GM06990 (cell line): ENCODE results near the gene DSE.

Experiments
- DNase-seq: peaks from one replicate; pipeline ENCODE4 v3.0.0-alpha.2; 2011; ENCODE audit not compliant: insufficient read length; ENCODE audit errors: extremely low read depth
- H3K27me3 ChIP-seq: replicated peaks from 2 replicates; pipeline ENCODE4 v1.6.0; 2011; ENCODE audit warnings: low read length; ENCODE audit not compliant: control insufficient read depth, insufficient read depth
- H3K36me3 ChIP-seq: 2 replicates; pipeline ENCODE4 v1.5.1; 2011; ENCODE audit warnings: low read length; ENCODE audit not compliant: control insufficient read depth, insufficient read depth
- H3K4me3 ChIP-seq: replicated peaks from 2 replicates; pipeline ENCODE4 v1.5.1; 2011; ENCODE audit warnings: low read depth, mild to moderate bottlenecking, control low read depth, low read length
- TF ChIP-seq, protein P1 (sequence below): IDR thresholded peaks from 2 replicates; pipeline ENCODE4 v1.5.1; 2011; ENCODE audit warnings: low read length, control low read depth, mild to moderate bottlenecking, inconsistent platforms; ENCODE audit not compliant: insufficient read depth, poor library complexity, severe bottlenecking

Gene DSE

GRCh38 chr6:116444092-116444491 is 73.3 kb downstream of the DSE start:
- H3K4me3 ChIP-seq, result no peak overlapping the region
- TF ChIP-seq, protein P1, sequence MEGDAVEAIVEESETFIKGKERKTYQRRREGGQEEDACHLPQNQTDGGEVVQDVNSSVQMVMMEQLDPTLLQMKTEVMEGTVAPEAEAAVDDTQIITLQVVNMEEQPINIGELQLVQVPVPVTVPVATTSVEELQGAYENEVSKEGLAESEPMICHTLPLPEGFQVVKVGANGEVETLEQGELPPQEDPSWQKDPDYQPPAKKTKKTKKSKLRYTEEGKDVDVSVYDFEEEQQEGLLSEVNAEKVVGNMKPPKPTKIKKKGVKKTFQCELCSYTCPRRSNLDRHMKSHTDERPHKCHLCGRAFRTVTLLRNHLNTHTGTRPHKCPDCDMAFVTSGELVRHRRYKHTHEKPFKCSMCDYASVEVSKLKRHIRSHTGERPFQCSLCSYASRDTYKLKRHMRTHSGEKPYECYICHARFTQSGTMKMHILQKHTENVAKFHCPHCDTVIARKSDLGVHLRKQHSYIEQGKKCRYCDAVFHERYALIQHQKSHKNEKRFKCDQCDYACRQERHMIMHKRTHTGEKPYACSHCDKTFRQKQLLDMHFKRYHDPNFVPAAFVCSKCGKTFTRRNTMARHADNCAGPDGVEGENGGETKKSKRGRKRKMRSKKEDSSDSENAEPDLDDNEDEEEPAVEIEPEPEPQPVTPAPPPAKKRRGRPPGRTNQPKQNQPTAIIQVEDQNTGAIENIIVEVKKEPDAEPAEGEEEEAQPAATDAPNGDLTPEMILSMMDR, result peak; percentile 68
- no peak for DNase-seq
- no peaks in the 10 kb centered on the region for H3K27me3 ChIP-seq
- no peaks in the 10 kb centered on the region; the same call in 1 of the 2 replicates for H3K36me3 ChIP-seq

GRCh38 chr6:116444575-116444974 is 73.8 kb downstream of the DSE start:
- DNase-seq, result no peak
- no peaks in the 10 kb centered on the region for H3K27me3 ChIP-seq

DNA sequence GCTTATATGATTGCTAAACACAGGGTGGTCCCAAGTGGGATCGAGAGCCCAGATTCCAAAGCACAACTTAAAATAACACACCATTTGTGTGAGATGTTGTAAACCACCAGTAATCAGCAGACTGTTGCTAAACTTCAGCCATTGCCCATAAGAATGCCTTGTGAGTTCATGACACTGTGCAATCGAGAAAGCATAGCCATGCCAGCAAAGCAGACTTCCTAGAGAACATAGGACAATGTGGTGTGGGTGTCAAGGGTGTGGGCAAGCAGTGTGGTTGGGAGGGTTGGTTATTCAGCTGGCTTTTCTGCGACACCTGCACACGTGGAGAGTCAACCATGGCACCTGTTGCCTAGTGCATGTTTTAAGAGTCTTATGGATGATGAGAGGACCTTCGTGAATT is 74.4 kb downstream of the DSE start:
- TF ChIP-seq, protein P1, result no peak
- DNase-seq, result no peak

More at GRCh38 chr6:116444575-116444974, 73.8 kb downstream of the DSE start:
- TF ChIP-seq, protein P1, result no peak
- Histone ChIP-seq H3K36me3 (no peaks in the 10 kb centered on the region; the same call in 1 of the 2 replicates), H3K4me3 (no peak overlapping the region)

GRCh38 chr6:116446399-116446798 is 75.7 kb downstream of the DSE start:
- TF ChIP-seq, protein P1, result no peak
- DNase-seq, result no peak
- H3K27me3 ChIP-seq, result no peaks in the 10 kb centered on the region
- no peaks in the 10 kb centered on the region for H3K36me3 ChIP-seq
- H3K4me3 ChIP-seq, result no peak overlapping the region

More for the DNA sequence above, 74.4 kb downstream of the DSE start:
- no peaks in the 10 kb centered on the region for H3K27me3 ChIP-seq
- no peaks in the 10 kb centered on the region for H3K36me3 ChIP-seq
- no peak overlapping the region for H3K4me3 ChIP-seq

DNA sequence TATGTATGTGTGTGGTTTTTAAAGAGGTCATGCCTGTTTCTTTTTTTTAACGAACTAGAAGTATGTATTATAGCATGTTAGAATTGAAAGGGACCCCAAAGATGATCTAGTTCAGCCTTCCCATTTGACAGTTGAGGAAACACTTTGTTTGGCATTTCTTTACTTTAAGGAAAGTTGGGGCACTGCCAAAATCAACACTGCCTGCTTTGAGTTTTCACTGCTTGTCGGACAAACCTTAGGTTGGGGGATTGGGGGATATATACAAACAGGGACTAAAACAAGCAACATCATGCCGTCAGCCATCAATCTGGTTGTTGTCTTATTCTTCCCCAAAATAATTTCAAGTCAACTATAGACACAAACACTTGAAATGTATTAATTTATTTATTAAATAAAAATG is 76.3 kb downstream of the DSE start:
- DNase-seq, result no peak
- H3K4me3 ChIP-seq, result no peak overlapping the region
- TF ChIP-seq, protein P1, result no peak
- H3K36me3 ChIP-seq, result no peaks in the 10 kb centered on the region
- no peaks in the 10 kb centered on the region for H3K27me3 ChIP-seq

DNA sequence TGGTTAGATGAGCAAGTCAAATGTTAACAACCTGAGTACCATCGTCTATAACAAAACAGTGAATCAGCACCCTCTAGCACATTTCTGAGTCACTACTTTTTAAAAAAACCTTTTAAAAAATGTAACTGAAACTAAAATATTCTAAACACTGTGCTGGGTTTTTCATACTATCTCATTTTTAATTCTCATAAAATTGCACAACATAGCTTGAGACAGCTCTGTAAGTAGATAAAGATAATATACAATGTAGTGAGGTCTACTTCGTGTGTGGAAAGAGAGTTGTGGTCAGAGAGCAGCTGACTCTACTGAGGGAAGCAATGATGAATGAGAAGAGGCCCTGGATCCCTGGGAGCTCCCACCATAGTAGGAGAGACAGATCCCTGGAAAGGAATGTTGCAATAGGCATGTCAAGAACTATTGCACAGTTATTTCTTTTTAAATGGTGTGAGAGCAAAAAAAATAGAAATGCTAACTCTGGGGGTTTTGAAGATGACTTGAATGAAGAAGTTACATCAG is 76.8 kb downstream of the DSE start:
- TF ChIP-seq, protein P1, result peak; percentile 8
- DNase-seq, result no peak
- H3K27me3 ChIP-seq, result no peaks in the 10 kb centered on the region
- no peak overlapping the region for H3K4me3 ChIP-seq
- no peaks in the 10 kb centered on the region for H3K36me3 ChIP-seq
